ENCODE data around the gene TNFAIP8L1.

- TF ChIP-seq CTCF (conservative IDR thresholded peaks at IDR 0.05; ENCODE audit: low read depth, low read length) = no peak
- no peak for TF ChIP-seq EZH2 (IDR thresholded peaks at IDR 0.05; ENCODE audit: low read length, unreplicated experiment)
- TF ChIP-seq EZH2phosphoT487 (IDR thresholded peaks at IDR 0.05; ENCODE audit: borderline replicate concordance, low read length) = no peak
Observed at GRCh38 chr19:4656102-4656501, 16.8 kb downstream of the TNFAIP8L1 start.

Data from PC-3 (cell line).